ENCODE measurements around the gene MAB21L2.
"Not testable (repeated sequence)": the region's sequence is repeated elsewhere in the genome, so short reads cannot be mapped to it uniquely, and the experiment has no call there.

DNA sequence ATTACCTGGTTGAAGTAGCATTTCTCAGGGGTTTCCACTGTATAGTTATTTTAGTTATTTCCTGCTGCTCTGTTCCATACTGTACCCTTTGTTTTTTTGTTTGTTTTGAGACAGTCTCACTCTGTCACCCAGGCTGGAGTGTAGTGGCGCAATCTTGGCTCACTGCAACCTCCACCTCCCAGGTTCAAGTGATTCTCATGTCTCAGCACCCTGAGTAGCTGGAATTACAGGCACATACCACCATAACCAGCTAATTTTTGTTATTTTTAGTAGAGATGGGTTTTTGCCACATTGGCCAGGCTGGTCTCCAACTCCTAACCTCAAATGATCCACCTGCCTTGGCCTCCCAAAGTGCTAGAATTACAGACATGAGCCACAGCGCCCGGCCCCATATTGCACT lies 24.1 kb upstream of the MAB21L2 start:
- TF ChIP-seq, protein P1, sequence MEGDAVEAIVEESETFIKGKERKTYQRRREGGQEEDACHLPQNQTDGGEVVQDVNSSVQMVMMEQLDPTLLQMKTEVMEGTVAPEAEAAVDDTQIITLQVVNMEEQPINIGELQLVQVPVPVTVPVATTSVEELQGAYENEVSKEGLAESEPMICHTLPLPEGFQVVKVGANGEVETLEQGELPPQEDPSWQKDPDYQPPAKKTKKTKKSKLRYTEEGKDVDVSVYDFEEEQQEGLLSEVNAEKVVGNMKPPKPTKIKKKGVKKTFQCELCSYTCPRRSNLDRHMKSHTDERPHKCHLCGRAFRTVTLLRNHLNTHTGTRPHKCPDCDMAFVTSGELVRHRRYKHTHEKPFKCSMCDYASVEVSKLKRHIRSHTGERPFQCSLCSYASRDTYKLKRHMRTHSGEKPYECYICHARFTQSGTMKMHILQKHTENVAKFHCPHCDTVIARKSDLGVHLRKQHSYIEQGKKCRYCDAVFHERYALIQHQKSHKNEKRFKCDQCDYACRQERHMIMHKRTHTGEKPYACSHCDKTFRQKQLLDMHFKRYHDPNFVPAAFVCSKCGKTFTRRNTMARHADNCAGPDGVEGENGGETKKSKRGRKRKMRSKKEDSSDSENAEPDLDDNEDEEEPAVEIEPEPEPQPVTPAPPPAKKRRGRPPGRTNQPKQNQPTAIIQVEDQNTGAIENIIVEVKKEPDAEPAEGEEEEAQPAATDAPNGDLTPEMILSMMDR (IDR thresholded peaks at IDR 0.05): not testable (repeated sequence)
- TF ChIP-seq RXRA (IDR thresholded peaks at IDR 0.05; ENCODE audit: borderline replicate concordance, low read depth); SMC3 (IDR thresholded peaks at IDR 0.05; ENCODE audit: low read depth, low read length); YY1 (IDR thresholded peaks at IDR 0.05; ENCODE audit: low read depth); RAD21 (IDR thresholded peaks at IDR 0.05; ENCODE audit: low read length); ELF1 (IDR thresholded peaks at IDR 0.05); NRF1 (IDR thresholded peaks at IDR 0.05; ENCODE audit: low read depth, low read length); TAF1 (IDR thresholded peaks at IDR 0.05; ENCODE audit: borderline replicate concordance, low read depth, low read length); EP300 (IDR thresholded peaks at IDR 0.05; ENCODE audit: borderline replicate concordance in 1 of 2, low read depth in 1 of 2, low read length in 1 of 2): not testable (repeated sequence)

Data from SK-N-SH (cell line).